NB4 (cell line): ENCODE results near the gene CEP128.

ENCODE experiments used
- DNase-seq: peaks from one replicate; pipeline ENCODE4 v3.0.0; 2010; ENCODE audit warnings: low read depth
- H3K4me3 ChIP-seq: one replicate; pipeline ENCODE4 v1.5.1; 2011; ENCODE audit warnings: mild to moderate bottlenecking, low read depth, low read length, moderate library complexity
- MYC ChIP-seq: IDR thresholded peaks from 2 replicates; pipeline ENCODE4 v1.6.1; 2011; ENCODE audit warnings: low read depth, low read length
- POLR2A ChIP-seq: IDR thresholded peaks from 2 replicates; pipeline ENCODE4 v1.6.1; 2011; ENCODE audit warnings: mild to moderate bottlenecking; ENCODE audit not compliant: insufficient read length; ENCODE audit errors: extremely low read depth
- TF ChIP-seq, protein P1 (sequence below): IDR thresholded peaks from 2 replicates; pipeline ENCODE4 v1.6.1; 2011; ENCODE audit warnings: low read depth, low read length
- TF ChIP-seq, protein P2 (sequence below): IDR thresholded peaks from one replicate; pipeline ENCODE4 v1.5.1; 2012; ENCODE audit warnings: low read depth, low read length

The CEP128 gene

DNA sequence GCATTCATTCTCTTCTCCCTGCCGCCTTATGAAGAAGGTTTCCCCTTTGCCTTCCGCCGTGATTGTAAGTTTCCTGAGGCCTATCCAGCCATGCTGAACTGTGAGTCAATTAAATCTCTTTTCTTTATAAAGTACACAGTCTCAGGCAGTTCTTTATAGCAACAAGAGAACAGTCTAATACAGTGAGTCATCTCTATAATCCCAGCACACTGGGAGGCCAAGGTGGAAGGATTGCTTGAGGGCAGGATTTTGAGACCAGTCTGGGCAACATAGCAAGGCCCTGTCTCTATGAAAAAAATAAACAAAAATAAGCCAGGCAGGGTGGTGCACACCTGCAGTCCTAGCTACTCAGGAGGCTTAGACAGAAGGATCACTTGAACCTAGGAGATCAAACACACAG is 259.9 kb downstream of the CEP128 start:
- no peak overlapping the region for H3K4me3 ChIP-seq
- TF ChIP-seq, protein P1, sequence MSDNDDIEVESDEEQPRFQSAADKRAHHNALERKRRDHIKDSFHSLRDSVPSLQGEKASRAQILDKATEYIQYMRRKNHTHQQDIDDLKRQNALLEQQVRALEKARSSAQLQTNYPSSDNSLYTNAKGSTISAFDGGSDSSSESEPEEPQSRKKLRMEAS, result no peak
- TF ChIP-seq MYC, result no peak
- TF ChIP-seq POLR2A, result no peak
- TF ChIP-seq, protein P2, sequence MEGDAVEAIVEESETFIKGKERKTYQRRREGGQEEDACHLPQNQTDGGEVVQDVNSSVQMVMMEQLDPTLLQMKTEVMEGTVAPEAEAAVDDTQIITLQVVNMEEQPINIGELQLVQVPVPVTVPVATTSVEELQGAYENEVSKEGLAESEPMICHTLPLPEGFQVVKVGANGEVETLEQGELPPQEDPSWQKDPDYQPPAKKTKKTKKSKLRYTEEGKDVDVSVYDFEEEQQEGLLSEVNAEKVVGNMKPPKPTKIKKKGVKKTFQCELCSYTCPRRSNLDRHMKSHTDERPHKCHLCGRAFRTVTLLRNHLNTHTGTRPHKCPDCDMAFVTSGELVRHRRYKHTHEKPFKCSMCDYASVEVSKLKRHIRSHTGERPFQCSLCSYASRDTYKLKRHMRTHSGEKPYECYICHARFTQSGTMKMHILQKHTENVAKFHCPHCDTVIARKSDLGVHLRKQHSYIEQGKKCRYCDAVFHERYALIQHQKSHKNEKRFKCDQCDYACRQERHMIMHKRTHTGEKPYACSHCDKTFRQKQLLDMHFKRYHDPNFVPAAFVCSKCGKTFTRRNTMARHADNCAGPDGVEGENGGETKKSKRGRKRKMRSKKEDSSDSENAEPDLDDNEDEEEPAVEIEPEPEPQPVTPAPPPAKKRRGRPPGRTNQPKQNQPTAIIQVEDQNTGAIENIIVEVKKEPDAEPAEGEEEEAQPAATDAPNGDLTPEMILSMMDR, result no peak
- DNase-seq, result no peak

DNA sequence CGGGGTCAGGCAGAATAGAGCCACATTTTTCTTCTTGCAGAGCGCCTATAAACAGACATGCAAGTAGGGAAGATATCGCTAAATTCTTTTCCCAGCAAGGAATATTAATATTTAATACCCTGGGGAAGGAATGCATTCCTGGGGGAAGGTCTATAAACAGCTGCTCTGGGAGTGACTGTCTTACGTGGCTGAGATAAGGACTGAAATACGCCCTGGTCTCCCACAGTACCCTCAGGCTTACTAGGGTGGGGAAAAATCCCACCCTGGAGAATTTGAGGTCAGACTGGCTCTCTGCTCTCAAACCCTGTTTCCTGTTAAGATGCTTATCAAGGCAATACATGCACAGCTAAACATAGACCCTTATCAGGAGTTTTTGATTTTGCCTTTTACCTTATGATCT is 262.3 kb downstream of the CEP128 start:
- DNase-seq, result no peak
- H3K4me3 ChIP-seq, result no peak overlapping the region
- TF ChIP-seq, protein P1, result no peak
- TF ChIP-seq, protein P2, result no peak
- TF ChIP-seq POLR2A (no peak), MYC (no peak)

DNA sequence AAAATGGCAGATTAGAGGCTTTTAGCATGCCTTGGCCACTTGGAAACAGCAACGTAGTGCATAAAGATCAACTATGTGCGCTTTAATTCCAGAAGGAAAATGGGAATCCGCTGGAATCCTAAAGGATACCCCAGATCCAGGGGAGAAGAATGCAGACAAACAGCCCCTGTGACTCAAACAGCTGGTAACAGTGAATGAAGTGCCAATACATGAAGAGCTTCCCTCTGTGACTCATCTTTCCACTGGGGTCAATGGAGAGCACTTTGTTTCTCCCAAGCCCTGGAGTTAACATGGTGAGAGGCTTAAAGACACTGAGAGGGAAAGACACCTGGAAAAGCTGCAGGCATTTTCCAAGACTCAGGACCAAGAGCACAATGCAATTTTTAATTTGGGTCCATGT is 263.1 kb downstream of the CEP128 start:
- H3K4me3 ChIP-seq, result no peak overlapping the region
- DNase-seq, result no peak
- no peak for TF ChIP-seq POLR2A
- TF ChIP-seq, protein P1, result no peak

DNA sequence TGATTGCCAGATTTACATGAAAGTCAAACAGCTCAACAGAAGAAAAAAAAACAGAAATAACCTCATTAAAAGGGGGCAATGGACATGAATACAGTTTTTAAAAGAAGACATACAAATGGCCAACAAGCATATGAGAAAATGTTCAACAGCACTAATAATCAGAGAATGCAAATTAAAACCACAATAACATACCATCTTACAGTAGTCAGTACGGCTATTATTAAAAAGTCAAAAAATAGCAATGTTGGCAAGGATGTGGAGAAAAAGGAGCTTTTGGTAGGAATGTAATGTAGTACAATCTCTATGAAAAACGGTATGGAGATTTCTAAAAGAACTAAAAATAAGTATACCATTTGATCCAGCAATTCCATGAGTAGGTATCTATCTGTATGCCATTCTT is 272.1 kb downstream of the CEP128 start:
- DNase-seq, result no peak
- H3K4me3 ChIP-seq, result no peak overlapping the region
- TF ChIP-seq MYC, result no peak
- TF ChIP-seq, protein P2, result no peak
- no peak for TF ChIP-seq POLR2A
- TF ChIP-seq, protein P1, result no peak

DNA sequence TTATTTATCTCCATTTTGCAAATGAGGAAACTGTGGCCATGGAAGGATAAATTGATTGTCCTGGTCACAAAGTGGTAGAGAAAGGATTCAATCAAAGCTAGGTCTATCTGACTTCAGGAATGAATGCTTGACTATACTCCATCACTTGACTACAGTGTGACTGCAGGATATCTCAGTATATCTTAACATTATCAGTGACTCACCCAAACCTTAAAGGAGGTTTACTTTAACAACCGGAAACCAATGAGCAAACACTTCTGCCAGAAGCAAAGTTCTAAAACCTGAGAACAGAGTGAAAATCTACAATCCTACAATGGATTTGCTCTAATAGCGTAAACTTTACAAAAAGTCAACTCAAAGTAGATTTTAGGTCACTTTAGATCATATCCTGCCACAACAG is 277.0 kb downstream of the CEP128 start:
- TF ChIP-seq, protein P2, result no peak
- no peak overlapping the region for H3K4me3 ChIP-seq
- no peak for DNase-seq

DNA sequence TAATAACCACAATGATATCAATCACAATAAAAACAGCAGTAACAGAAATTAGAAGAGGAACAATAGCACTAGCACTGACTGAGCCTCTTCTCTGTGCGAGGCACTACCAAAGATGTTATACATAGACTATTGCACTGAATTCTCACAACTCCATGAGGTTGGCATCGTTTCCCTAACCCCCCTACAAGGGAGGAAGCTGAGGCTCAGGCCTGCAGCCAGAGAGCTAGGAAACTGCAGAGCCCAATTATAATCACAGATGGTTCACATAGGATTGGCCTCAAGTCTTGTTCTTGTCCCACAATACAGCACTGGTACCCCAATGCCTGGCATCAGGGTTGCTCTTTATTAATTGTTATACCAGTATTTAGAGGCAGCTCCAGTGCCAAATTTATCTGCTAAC is 278.0 kb downstream of the CEP128 start:
- TF ChIP-seq MYC (no peak), POLR2A (no peak)
- TF ChIP-seq, protein P2, result no peak
- TF ChIP-seq, protein P1, result no peak
- DNase-seq, result no peak
- H3K4me3 ChIP-seq, result no peak overlapping the region

DNA sequence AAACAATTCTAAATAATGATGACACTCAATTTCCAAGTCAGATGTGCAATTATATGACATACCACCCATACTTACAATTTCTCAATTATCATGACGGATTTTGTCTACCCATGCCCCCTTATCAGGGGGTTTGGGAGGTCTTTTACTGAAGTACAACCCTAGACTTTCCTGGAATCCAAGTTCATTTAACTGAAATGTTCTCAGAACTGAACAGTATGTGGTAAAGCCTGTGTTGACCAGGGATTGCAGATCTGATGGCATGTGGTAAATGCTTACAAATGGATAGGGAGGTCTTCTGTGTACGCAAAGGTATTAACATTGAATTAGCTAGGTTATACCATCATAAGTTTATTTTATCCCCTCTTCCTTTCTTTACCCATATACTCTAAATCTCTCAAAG is 281.8 kb downstream of the CEP128 start:
- no peak overlapping the region for H3K4me3 ChIP-seq
- TF ChIP-seq MYC (no peak), POLR2A (no peak)
- TF ChIP-seq, protein P1, result no peak
- TF ChIP-seq, protein P2, result no peak
- DNase-seq, result no peak
